Measurements from ENCODE around the gene BIRC6.
"Not testable (repeated sequence)": the region's sequence is repeated elsewhere in the genome, so short reads cannot be mapped to it uniquely, and the experiment has no call there.

BIRC6 gene

DNA sequence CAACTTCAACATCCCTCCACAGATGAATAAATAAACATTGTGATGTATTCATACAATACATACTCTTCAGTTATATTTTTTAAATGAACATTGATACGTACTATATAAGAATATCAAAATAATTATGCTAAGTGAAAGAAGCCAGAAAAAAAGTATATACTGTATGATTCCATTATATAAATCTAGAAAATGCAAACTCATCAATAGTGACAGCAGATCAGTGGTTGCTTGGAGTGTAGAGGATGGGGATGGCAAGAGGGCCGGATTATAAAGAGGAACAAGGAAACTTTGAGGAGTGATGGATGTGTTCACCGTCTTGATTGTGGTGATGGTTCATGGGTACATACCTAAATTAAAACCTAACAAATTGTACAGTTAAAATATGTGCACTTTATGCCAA is 268.0 kb downstream of the BIRC6 start:
- no peak for DNase-seq

- DNase-seq: no peak
Observed at GRCh38 chr2:32626639-32627221, 269.9 kb downstream of the BIRC6 start.

GRCh38 chr2:32627441-32627813 is 270.6 kb downstream of the BIRC6 start:
- no peak for DNase-seq

- DNase-seq: peak; percentile 93
Observed at GRCh38 chr2:32627814-32628579, 271.2 kb downstream of the BIRC6 start, which contains the start of gene TTC27. TSS of gene TTC27 (plus strand) at chr2:32628050. CDS start at chr2:32628293, 243 bp downstream.

GRCh38 chr2:32632089-32632488 is 275.3 kb downstream of the BIRC6 start:
- DNase-seq: no peak

DNA sequence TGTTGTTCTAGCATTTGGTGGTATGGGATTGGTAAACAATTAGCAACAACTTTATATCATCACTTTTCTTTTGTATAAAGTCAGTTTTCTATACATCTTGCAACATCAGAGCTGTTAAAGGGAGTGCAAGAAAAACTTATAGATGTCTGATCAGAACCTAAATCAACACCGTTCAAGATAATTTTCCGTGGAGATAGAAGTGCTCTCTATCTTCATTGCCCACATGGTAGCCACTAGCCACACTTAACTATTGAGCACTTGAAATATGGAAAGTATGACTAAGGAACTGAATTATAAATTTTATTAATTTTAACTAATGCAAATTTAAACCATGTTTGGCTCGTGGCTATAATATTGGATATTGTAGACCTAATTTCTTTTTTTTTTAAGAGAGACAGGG is 276.2 kb downstream of the BIRC6 start:
- no peak for DNase-seq

DNA sequence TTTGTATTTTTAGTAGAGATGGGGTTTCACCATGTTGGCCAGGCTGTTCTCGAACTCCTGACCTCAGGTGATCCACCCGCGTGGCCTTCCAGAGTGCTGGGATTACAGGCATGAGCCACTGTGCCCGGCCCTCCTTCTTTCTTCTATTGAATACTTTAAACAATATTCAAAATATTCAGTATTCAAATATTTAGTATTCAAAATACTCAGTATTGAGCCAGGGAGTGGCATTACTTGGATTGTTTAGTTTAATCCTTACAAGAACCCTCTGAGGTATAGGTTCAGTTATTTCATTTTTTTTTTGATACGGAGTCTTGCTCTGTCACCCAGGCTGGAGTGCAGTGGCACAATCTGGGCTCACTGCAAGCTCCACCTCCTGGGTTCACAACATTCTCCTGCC is 281.7 kb downstream of the BIRC6 start:
- not testable (repeated sequence) for DNase-seq

DNA sequence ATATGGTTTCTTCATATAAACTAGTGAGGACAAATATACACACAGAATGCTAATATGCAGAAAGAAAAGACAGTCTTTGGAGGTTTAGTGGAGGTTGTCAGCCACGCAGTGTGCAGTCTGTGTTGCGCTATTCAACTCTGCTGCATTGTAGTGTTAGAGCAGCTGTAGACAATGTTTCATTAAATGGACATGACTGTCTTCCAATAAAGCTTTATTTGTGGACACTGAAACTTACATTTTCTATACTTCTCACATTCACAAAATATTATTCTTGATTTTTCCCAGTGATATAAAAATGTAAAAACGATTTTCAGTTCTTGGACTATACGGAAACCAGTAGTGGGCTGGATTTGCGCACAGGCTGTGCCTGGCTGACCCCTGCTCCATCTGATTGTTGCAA is 284.4 kb downstream of the BIRC6 start:
- DNase-seq: no peak

- no peak for DNase-seq
Observed at GRCh38 chr2:32647180-32647651, 290.4 kb downstream of the BIRC6 start.

DNA sequence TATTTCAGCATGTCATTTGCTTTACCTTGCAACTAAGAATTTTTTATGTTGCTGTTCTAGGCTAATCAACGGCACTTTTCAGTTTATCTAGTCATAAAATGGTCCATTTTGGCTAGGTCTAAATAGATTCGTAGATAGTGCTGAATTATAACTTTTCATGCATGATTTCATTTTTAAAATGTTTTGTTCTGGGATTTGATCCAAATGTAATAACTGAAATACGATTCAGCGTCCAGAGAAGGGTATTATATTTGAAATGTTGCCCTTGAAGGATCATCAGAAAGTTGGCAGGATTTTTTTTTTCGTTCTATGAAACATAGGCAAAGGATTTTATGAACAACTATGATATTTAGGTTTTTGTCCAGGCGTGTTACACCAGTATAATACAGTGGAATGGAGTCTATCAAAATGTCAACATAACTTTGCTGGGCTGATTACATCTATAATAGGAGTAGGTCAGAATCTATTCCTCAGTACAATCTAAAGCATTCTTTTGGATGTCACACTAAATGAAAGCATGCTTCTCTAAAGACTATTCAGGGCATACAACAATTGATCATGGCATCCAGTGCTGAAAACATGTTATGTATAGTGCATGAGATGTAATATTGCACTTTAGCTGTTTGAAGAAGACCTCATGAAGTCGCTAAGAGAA is 295.9 kb downstream of the BIRC6 start:
- DNase-seq: no peak

DNA sequence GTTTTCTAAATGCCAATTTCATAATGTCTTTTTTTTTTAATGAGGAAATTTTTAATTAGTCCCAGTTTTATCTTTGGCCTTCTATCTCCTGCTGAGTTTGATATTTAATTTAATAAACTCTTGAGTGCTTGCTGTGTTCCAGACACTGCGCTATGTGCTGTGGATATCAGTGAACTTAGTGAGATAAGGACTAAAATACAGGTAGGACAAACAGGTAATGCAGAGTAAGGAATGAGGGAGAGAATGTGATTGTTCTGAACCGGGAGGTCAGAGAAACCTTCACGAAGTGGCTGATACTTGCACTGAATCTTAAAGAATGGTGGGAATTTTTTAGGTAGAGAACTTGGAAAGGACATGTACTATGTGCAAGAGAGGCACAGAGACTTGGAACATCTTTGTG is 299.2 kb downstream of the BIRC6 start:
- no peak for DNase-seq

- no peak for DNase-seq
Observed at GRCh38 chr2:32663864-32664263, 307.0 kb downstream of the BIRC6 start.

- DNase-seq: no peak
Observed at GRCh38 chr2:32666704-32667103, 309.9 kb downstream of the BIRC6 start.

DNA sequence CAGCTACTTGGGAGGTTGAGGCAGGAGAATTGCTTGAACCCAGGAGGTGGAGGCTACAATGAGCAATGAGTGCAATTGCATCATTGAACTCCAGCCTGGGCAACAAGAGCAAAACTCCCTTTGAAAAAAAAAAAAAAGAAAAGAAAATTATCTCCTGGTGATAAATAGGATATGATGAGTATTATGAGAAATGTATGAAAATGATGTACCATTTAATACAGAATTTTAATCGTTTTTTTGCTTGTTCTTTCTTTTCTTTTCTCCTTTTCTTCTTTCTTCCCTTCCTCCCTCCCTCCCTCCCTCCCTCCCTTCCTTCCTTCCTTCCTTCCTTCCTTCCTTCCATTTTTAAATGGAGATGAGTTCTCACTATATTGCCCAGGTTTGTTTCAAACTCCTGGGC is 311.4 kb downstream of the BIRC6 start:
- DNase-seq: no peak
